Measurements from ENCODE around the gene CARHSP1.
A peak's percentile ranks its signal among the peaks of the same experiment; 100 is the strongest.

Gene CARHSP1

GRCh38 chr16:8866884-8867215, 2.0 kb downstream of the CARHSP1 start:
- peaks cover 63% of the 10 kb centered on the region for H3K79me2 ChIP-seq (ENCODE audit: insufficient read depth, low read length)
- no peak overlapping the region for H2AFZ ChIP-seq (ENCODE audit: low read length)
- peaks cover 30% of the 10 kb centered on the region for H4K20me1 ChIP-seq (ENCODE audit: insufficient read depth, low read length, poor library complexity, severe bottlenecking)
- H3K9me3 ChIP-seq (ENCODE audit: insufficient read depth, low read depth, low read length): no peaks in the 10 kb centered on the region
- peak overlapping the region; percentile 94 for H3K4me3 ChIP-seq (ENCODE audit: low read length, poor library complexity, severe bottlenecking)
- peaks cover 14% of the 10 kb centered on the region for H3K4me1 ChIP-seq (ENCODE audit: insufficient read depth, low read length, poor library complexity, severe bottlenecking)
- peak overlapping the region; percentile 85 for H3K4me2 ChIP-seq (ENCODE audit: low read depth, low read length, poor library complexity, severe bottlenecking)
- H3K36me3 ChIP-seq (ENCODE audit: insufficient read depth, low read length): no peaks in the 10 kb centered on the region
- no peaks in the 10 kb centered on the region for H3K9me2 ChIP-seq (replicated peaks; ENCODE audit: low read depth, low read length)
- TF ChIP-seq CTCF (conservative IDR thresholded peaks at IDR 0.05; ENCODE audit: low read length) (no peak), EZH2phosphoT487 (IDR thresholded peaks at IDR 0.05; ENCODE audit: borderline replicate concordance) (no peak)
- H3K27me3 ChIP-seq (ENCODE audit: insufficient read depth, low read length, poor library complexity, severe bottlenecking): no peaks in the 10 kb centered on the region
- H3F3A ChIP-seq (ENCODE audit: low read depth): no peaks in the 10 kb centered on the region
- peak overlapping the region; percentile 92 for H3K9ac ChIP-seq (ENCODE audit: low read depth, low read length, poor library complexity, severe bottlenecking)

GRCh38 chr16:8866118-8866883, 2.5 kb downstream of the CARHSP1 start:
- Histone ChIP-seq H4K20me1 (ENCODE audit: insufficient read depth, low read length, poor library complexity, severe bottlenecking) (peaks cover 33% of the 10 kb centered on the region), H3K9me2 (replicated peaks; ENCODE audit: low read depth, low read length) (no peaks in the 10 kb centered on the region), H3K27me3 (ENCODE audit: insufficient read depth, low read length, poor library complexity, severe bottlenecking) (no peaks in the 10 kb centered on the region), H2AFZ (ENCODE audit: low read length) (no peak overlapping the region), H3K9ac (ENCODE audit: low read depth, low read length, poor library complexity, severe bottlenecking) (peak overlapping the region; percentile 92), H3K4me3 (ENCODE audit: low read length, poor library complexity, severe bottlenecking) (peak overlapping the region; percentile 94), H3K79me2 (ENCODE audit: insufficient read depth, low read length) (peaks cover 68% of the 10 kb centered on the region), H3K36me3 (ENCODE audit: insufficient read depth, low read length) (no peaks in the 10 kb centered on the region), H3K9me3 (ENCODE audit: insufficient read depth, low read depth, low read length) (no peaks in the 10 kb centered on the region), H3F3A (ENCODE audit: low read depth) (no peaks in the 10 kb centered on the region), H3K4me1 (ENCODE audit: insufficient read depth, low read length, poor library complexity, severe bottlenecking) (peaks cover 14% of the 10 kb centered on the region), H3K4me2 (ENCODE audit: low read depth, low read length, poor library complexity, severe bottlenecking) (peak overlapping the region; percentile 85)
- TF ChIP-seq EZH2phosphoT487 (IDR thresholded peaks at IDR 0.05; ENCODE audit: borderline replicate concordance) (no peak), CTCF (conservative IDR thresholded peaks at IDR 0.05; ENCODE audit: low read length) (no peak)

DNA sequence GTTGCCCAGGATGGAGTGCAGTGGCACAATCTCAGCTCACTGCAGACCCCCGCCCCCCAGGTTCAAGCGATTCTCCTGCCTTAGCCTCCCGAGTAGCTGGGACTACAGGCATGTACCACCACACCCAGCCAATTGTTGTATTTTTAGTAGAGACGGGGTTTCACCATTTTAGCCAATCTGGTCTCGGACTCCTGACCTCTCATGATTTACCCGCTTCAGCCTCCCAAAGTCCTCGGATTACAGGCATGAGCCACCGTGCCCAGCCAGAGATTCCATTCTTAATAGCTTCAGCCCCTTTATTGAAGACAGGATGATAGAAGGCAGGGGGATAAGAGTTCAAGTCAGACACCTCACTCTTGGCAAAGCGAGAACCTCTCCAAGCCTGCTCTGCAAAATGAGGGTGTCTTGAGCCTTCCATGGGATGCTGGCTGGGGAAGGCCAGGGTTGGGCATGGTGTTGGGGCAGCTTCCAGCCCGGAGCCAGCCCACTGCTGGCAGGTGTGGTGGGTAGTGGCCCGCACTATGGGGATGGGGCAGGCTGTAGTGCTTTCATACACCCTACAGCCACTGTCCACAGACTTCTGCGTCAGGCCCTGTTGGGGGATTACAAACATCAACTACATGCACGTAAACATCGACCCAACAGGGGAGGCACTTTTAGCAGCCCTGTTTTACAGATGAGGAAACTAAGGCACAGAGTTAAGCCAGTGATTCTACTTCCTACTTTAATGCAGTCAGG, 3.5 kb downstream of the CARHSP1 start:
- H3K36me3 ChIP-seq (ENCODE audit: insufficient read depth, low read length): no peaks in the 10 kb centered on the region
- H3K4me2 ChIP-seq (ENCODE audit: low read depth, low read length, poor library complexity, severe bottlenecking): peak overlapping the region; percentile 85
- H2AFZ ChIP-seq (ENCODE audit: low read length): no peak overlapping the region
- peaks cover 75% of the 10 kb centered on the region for H3K79me2 ChIP-seq (ENCODE audit: insufficient read depth, low read length)
- H3K27me3 ChIP-seq (ENCODE audit: insufficient read depth, low read length, poor library complexity, severe bottlenecking): no peaks in the 10 kb centered on the region
- peaks cover 35% of the 10 kb centered on the region for H4K20me1 ChIP-seq (ENCODE audit: insufficient read depth, low read length, poor library complexity, severe bottlenecking)
- no peaks in the 10 kb centered on the region for H3K9me2 ChIP-seq (replicated peaks; ENCODE audit: low read depth, low read length)
- H3K9ac ChIP-seq (ENCODE audit: low read depth, low read length, poor library complexity, severe bottlenecking): no peak overlapping the region
- H3K9me3 ChIP-seq (ENCODE audit: insufficient read depth, low read depth, low read length): no peaks in the 10 kb centered on the region
- H3K4me3 ChIP-seq (ENCODE audit: low read length, poor library complexity, severe bottlenecking): peak overlapping the region; percentile 29
- no peak for TF ChIP-seq EZH2phosphoT487 (IDR thresholded peaks at IDR 0.05; ENCODE audit: borderline replicate concordance)
- TF ChIP-seq CTCF (conservative IDR thresholded peaks at IDR 0.05; ENCODE audit: low read length): no peak
- H3F3A ChIP-seq (ENCODE audit: low read depth): no peaks in the 10 kb centered on the region
- peaks cover 14% of the 10 kb centered on the region for H3K4me1 ChIP-seq (ENCODE audit: insufficient read depth, low read length, poor library complexity, severe bottlenecking)

All from Loucy (cell line).